Bronchus fibroblast of lung (primary cell): ENCODE measurements around the gene JDP2. TPM values are rescaled to one million over a fixed set of nuclear protein-coding genes. Genes with fewer than 3 reads are reported as not detected.

Source experiments
- total RNA-seq: library from RNA; depleted of rRNA; stranded (reverse); fragments of >200 nt; gene quantifications from 2 replicates; pipeline ENCODE4 v1.2.3, GENCODE V29; 2015

JDP2 gene
- total RNA-seq, result 59.8 and 67.8 TPM in 2 replicates

GRCh38 chr14:75427482-75428229 is at the start of gene JDP2:
JDP2 (plus strand) TSS chr14:75428022; CDS start chr14:75437921, 9,899 bp downstream.

GRCh38 chr14:75522224-75522982 is 94.6 kb downstream of the JDP2 start, which contains the start of gene BATF:
BATF (plus strand) TSS chr14:75522469; CDS start chr14:75522683, 214 bp downstream.

Other genes starting within 250 kb of the JDP2 start
- gene FOS, start 149.2 kb upstream of the JDP2 start, total RNA-seq, result 6.5 and 9.4 TPM in 2 replicates
- not detected in 2 replicates for gene BATF, start 94.4 kb downstream of the JDP2 start, total RNA-seq
- 3.9 and 4.8 TPM in 2 replicates for gene FLVCR2, start 150.6 kb downstream of the JDP2 start, total RNA-seq
- gene ERG28, start 232.9 kb downstream of the JDP2 start, total RNA-seq, result 31.7 and 33.0 TPM in 2 replicates
- gene TTLL5, start 233.2 kb downstream of the JDP2 start, total RNA-seq, result 17.1 and 18.5 TPM in 2 replicates